Measurements from ENCODE around the gene EPX.
"Not testable (repeated sequence)": the region's sequence is repeated elsewhere in the genome, so short reads cannot be mapped to it uniquely, and the experiment has no call there.

EPX gene, protein sequence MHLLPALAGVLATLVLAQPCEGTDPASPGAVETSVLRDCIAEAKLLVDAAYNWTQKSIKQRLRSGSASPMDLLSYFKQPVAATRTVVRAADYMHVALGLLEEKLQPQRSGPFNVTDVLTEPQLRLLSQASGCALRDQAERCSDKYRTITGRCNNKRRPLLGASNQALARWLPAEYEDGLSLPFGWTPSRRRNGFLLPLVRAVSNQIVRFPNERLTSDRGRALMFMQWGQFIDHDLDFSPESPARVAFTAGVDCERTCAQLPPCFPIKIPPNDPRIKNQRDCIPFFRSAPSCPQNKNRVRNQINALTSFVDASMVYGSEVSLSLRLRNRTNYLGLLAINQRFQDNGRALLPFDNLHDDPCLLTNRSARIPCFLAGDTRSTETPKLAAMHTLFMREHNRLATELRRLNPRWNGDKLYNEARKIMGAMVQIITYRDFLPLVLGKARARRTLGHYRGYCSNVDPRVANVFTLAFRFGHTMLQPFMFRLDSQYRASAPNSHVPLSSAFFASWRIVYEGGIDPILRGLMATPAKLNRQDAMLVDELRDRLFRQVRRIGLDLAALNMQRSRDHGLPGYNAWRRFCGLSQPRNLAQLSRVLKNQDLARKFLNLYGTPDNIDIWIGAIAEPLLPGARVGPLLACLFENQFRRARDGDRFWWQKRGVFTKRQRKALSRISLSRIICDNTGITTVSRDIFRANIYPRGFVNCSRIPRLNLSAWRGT

DNA sequence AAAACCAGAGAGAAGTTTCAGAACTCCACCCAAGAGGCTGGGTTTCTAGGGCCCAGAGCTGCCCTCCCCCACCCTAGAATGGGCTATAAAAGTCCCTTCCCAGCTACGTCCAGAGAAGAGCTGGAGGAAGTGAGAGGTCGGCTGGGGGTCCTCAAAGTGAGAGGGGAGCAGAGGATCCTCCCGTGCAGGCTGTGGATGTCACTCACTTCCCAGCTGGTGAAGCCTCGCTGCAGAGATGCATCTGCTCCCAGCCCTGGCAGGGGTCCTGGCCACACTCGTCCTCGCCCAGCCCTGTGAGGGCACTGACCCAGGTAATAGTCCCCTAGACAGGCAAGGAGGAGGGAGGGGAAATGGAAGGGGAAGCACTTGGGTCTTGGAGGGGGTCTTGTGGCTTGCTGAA, at the start of gene EPX:
EPX (plus strand) TSS at position 115 of the 400 bp plus-strand sequence; CDS start at position 236, 121 bp downstream.
- DNase-seq = no peak

DNA sequence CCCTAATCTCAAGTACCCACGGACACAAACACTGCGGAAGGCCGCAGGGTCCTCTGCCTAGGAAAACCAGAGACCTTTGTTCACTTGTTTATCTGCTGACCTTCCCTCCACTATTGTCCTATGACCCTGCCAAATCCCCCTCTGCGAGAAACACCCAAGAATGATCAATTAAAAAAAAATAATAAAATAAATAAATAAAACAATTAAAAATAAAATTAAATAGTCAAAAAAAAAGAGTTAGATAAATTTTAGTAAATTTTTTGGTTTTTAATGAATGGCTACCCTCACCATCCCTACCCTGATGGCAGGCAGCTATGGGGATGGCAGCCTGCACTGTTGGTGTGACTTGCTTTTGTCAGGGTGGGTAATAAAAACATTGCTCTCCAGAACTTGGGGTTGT, 49.2 kb upstream of the EPX start:
- not testable (repeated sequence) for DNase-seq

DNA sequence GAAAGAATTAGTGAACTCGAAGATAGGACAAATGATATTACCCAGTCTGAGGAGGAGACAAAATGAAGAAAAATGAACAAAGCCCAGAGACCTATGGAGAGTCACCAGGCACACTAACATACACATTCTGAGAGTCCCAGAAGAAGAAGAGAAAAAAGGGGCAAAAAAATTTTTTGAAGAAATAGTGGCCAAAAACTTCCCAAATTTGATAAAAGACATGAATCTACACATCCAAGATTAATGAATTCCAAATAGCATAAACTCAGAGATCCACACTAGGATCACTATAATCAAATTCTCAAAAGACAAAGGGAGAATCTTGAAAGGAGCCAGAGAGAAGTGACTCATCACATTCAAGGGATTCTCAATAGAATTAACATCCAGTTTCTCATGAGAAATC, 47.7 kb upstream of the EPX start:
- DNase-seq = no peak

DNA sequence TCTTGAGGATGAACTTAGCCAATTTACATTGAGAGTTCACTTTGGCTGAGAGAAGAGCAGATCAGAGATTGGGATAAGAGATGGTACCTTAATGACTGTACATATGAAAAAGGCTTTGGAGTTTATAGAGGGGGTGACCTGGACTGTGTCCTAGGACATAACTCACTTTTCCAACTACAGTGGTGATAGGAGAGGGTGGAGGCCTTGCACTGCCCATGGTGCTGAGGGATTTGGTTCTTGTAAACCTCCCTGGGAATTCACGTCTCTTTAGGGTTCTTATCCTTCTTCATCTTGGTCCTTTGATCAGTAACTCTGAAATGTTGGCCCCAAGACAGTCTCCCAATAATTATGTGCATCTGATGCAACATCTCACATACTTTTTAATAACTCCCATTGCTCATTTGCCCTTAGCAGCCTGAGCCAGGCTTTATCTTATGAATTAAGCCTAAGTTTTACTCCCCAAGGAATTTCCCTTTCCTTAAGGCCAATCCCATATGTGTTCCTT, 44.5 kb upstream of the EPX start, which contains the start of gene OR4D1:
OR4D1 (plus strand) TSS at position 455 of the 505 bp plus-strand sequence. CDS start 6,770 bp downstream, outside the sequence.
- DNase-seq = no peak

DNA sequence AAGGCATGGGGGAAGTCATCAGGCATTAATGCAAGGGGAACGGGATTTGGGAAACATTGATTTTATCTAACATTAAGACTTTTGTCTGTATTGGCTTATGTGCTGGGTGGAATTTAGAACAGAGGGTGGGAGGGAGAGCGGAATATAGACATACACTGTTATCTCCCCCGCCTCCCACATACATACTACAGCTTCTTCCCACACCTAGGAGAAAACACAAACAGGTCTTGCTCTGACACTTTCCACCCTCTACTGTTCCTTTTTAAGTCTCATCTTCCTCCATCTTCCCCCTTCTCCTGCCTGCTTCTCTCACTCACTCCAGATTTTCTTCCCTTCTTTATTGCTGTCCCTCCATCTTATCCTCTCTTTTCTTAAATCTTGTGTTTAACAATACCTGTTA, 43.9 kb upstream of the EPX start:
- no peak for DNase-seq

DNA sequence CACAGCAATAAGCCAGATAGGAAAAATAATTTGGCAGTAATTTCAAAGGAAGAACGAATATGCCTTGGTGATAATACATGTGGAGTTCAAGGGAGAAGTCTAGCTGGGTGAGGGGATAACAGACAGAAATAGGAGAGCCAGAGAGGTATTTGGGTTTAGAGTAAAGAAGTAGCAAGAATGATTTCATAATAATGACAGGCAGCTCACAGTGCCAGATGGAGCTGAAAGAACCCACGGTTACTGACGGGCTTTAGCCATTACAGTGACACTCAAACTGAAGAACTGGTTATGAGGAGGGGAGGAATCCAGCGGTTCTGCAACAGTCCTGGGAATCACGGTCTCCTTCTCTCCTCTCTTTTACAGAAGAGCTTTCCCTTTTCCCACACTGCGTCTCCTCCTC, 42.1 kb upstream of the EPX start:
- no peak for DNase-seq

DNA sequence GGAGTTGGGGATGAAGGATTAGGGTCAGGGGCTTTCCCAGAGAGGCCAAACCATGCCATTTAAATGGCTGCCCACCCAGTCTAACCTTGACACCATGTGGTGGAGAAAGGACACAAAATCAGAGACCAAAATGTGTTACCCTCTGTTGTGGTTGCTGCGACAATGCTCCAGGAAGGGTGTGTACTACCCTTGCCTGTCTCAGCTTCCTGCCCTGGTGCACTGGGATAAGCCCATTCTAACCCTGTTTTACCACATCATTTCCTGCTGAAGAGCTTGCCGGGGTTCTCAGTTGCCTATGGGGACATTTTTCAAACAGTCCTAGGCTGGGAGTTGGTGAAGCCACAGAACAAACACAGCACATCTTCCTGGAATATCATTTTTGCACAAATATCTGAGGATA, 39.5 kb upstream of the EPX start:
- DNase-seq = peak; percentile 66

DNA sequence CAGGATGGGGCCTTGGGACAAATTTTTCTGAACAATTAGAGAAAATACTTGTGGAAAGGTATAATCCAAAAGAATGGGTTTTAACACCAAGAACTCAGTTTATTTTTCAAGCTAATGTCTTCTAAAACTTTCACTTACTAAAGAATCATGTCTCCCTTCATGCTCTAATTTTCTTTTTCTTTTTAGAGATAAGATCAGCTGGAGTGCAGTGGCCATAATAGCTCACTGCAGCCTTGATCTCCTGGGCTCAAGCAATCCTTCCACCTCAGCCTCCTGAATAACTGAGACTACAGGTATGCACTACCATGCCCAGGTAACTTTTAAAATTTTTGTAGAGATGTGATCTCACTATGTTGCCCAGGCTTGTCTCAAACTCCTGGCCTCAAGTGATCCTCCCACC, 38.9 kb upstream of the EPX start:
- DNase-seq = no peak

DNA sequence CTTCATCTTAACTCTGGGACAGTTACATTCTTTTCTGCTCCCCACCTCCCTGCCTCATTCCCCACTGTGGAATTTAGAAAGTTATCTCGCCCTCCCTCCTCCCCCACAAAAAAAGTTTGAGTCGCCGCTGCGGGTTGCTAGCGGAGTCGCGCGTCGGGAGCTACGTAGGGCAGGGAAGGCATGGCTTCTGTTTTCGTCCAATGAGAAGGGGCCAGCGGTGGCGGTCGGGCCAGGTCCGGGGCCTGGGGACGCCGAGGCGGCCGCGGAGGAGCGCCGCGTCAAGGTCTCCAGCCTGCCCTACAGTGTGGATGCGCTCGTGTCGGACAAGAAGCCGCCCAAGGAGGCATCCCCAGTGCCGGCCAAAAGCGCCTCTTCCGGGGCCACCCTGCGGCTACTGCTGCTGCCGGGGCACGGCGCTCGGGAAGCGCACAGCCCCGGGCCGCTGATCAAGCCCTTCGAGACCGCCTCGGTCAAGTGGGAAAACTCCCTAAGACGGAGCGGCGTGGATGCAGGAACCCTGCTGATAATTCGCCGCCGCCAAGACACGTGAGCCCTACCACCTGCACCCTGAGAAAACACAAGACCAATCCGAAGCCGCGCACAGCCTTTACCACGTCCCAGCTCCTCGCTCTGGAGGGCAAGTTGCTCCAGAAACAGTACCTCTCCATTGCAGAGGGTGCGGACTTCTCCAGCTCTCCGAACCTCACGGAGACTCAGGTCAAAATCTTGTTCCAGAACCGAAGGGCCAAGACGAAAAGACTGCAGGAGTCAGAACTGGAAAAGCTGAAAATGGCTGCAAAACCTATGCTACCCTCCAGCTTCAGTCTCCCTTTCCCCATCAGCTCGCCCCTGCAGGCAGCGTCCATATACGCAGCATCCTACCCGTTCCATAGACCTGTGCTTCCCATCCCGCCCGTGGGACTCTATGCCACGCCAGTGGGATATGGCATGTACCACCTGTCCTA, 35.4 kb upstream of the EPX start:
- peak; percentile 84 for DNase-seq

DNA sequence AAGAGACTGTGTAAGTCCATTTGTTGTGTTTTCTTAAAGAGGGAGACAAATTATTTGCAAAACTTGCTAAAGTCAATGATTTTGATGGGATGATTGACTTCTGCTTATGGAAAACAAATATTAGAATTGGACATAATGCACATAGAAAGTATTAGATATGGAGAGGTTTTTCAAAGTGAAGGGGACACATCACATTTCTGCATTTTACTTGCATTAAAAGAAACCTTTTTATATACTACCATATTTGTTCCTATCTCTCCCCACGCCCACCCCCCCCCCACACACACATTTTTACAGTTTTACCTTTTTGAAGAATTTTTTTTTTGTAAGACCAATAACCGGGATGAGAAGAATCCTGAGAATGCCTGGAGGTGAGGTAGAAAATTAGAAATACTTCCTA, 34.3 kb upstream of the EPX start:
- no peak for DNase-seq

DNA sequence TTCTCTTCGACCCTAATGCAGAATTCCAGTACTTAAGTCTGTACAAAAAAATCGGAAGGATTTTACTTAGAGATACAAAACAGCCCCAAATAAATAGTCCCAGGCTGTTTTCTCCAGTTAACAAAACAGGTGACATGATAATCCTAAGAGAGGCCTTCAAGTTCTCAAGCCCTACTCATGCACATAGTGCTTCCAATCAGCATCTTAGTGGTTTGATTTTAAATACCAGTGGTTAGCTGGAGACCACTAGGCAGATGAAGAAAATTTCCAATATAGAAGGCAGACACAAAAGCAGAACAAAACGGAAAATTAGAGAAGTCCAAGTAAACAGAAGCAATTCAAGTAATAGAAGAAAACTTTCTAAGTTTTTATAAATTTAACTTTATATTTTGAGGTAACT, 31.0 kb upstream of the EPX start:
- DNase-seq = no peak

DNA sequence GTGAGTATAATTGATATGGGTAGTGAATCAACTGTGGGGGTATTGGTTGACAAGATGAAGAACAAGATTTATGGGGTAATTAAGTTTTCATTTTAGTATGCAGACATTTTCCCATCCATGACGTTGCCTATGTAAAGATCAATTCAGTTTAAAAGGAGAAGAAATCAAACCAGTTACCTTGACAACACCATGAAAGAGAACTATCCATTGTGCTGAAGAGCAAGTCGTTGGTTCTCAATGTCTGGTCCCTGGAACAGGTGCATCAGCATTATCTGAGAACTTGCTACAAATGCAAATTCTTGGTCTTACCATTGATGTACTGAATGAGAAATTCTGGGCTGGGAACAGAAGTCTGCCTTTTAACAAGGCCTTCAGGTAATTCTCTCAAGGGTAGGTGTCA, 26.5 kb upstream of the EPX start:
- no peak for DNase-seq

DNA sequence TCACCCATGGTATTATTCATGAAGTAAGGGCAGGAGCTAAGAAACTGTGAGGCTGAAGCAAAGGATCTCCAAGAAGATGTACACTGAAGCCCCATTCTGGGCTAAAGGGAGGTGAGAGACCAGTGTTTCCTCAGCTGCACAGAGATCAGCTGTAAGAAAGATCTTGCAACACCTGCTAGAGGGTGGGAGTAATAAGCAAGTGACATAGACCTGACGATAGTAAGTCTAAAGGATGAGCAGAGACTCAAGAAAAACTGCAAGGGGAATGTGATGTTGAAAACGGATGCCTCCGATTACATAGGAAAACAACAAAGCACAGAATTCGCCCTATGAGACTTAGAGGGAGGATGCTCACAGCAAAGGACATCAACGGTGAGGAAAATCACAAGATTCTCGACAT, 25.8 kb upstream of the EPX start, which contains the start of gene OR4D2:
OR4D2 (plus strand) TSS at position 301 of the 400 bp plus-strand sequence. CDS start 2,674 bp downstream, outside the sequence.
- DNase-seq = no peak

DNA sequence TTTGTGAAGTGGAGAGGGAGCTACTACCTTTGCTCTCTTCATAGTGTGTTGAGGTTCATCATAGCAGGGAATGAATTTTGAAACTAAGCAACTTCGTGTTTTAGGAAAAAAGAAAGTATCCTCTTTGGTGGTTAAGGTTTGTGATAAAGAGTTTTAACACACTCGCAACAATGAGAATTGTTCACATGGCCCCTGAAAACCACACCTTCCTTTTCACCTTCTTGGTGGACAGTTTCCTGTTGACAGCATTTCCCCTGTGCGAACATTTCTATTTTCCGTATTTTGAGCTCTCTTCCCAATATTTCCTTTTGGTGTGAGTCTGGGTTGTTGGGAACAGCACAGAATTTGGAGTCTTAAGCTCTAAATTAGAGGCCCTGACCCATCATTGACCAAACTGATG, 21.9 kb upstream of the EPX start:
- DNase-seq = no peak

DNA sequence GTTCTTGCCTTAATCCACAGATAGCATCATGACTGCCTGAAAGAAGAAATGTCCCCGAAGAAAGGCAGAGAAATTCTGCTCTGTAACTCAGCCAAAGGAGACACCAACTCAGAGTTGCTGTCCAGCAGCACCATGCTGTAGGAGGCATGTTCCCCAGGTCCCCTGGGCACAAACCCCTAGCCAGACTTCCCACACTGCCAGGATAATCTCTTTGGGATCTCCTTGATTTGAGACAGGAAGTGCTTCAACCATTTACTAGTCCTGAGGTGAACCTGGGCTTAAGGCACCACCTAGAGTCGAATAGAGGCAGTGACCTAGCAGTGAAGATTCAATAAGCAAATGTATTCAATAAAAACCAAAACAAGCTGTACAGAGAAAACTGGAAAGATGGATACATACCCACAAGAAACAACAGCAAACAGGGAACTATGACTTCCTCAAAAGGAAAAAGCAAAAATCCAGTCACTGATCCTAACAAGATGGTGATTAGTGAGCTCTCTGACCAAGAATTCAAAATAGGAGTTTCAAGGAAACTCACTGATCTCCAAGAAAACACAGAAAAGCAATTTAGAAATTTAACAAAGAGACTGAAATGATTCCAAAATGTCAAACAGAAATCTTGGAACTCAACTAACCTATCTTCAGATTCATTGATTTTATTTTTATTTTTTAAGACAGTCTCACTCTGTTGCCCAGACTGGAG, 20.0 kb upstream of the EPX start:
- DNase-seq = peak; percentile 68

DNA sequence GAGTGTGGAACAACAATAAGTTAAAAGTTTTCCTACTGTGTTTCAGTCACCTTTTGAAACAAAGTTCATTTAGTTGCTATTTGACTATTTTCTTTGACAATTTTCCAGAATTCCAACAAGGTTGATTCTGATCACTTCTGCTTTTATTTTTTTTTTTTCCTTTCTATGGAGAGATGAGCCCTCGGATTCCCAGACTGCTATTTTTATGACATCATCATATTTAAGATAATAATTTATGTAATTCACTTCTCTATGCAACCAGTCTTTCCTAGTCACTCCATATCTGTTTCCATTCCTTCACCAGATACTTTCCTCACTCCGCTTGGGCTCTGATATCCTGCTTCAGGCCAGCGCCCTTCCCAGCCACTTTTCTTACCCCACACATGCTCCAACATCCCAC, 17.7 kb upstream of the EPX start:
- DNase-seq = no peak

DNA sequence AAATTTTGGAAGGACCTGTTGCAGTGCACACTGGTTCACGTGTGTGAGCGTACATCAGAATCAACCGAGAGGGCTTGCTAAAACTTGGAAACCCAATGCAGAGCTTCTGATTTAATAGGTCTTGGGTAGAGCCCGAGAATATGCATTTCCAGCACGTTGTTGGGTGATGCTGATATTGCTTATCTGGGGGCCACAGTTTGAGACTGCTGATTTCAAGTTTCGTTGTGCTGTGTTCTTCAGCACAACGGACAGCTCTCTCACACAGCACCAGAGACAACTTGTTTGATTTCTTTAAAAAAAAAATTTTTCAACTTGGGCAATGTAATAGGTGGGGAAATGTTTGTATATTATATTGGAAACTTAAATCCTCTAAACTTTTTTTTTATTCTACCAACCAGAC, 16.3 kb upstream of the EPX start:
- no peak for DNase-seq

DNA sequence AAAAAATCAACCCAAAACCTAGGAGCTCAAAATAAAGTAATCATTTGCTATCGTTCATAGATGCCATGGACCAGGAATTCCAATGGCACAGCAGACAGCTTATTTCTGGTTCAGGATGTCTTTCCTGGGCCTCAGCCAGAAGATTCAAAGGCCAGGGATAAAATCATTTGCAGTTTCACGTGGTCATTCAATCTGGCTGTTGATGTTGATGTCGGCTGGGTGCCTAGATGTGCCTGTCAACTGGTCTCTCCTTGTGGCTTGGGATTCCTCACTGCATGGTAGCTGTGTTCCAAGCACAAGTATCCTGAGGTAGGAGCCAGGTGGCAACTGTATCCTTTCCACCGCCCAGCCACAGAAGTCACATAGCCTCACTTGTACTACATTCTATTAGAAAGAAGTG, 10.7 kb upstream of the EPX start:
- DNase-seq = peak; percentile 33

DNA sequence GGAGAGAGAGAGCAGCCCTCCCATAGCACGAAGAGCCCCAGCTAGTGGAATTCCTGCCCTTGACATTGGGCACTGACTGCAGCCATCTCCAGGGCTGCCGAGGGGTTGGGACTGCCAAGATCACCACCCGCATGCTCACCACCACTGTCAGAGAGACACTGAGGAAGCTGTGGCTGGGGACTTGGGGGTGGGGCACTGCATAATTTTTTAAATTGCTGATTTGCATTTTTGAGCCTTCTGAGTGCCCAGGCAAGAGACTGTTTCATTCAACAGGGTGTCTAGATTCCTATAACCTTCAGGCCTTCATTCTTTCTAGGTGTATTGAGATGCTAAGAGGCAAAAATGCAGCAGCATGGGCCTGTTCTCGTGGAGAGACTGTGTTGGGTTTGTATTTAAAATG, 9.0 kb upstream of the EPX start:
- peak; percentile 9 for DNase-seq

DNA sequence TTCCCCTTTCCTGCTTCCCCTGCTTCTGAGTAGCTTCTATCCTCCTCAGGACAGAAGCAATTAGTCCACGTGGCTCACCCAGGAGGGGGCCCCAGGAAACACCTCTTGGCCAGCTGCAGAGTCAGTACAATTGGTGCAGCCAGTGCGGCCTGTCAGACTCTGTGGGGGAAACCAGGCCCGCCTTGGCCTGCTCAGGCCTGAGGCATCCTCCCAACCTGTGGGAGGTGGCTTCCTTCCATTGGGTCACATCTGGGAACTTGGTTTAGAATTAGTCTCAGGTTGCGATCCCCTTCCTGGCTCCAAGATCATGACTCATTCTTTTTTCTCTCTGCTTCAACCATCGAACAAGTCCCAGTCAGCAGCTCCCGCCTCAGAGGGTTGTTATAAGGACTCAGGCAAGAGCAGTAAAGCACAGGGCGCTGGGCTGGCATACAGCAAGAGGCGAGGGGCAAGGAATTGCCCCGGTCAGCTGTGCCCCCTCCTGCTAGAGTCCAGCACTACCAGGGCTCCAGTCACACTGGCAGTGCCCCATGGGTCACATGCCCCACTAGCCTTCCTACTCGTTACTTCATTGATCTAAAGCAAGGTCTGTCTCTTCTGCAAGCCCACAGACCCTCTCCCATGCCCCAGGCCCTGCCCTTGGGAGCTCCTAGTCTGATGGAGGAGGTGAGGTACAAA, 8.1 kb upstream of the EPX start:
- peak; percentile 45 for DNase-seq

DNA sequence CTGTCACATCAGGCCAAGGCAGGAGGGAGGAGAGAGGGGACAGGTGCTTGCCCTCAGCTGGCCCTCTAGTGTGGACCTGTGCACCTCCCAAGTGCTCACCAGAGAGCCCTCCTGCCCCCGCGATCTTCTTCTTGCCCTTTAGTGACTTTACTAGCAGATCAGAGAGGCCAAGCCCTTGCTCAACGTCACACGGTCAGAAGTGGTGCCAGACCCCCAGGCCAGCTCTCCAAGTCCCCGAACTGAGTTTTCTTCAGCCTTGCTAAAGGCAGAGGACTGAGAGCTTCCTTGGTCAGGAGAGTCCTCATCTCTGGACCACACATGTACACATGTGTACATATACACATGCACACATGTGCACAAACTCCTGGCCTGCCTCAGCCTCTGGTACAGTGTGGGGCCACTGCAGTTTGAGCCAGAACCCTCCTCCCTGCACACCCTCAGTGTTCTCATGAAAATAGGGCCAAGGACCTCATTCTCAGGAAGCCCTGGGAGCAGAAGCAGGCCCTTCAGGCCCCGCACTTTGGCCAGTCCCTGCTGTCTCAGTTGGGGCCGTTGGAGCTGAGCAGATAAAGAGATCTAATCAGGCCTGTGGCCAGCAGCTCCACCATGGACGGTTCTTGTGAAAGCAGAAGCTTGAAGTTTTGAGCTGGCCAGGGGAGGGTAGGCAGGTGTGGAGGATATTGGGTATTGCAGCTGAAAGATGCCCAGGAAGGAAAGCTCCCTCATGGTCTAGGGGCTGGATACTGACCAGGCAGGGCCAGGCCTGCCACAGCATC, 7.4 kb upstream of the EPX start:
- DNase-seq = peak; percentile 28

Data from activated CD8-positive, alpha-beta memory T cell treated with anti-CD3 and anti-CD28 coated beads for 24 hours (primary cell).